SK-N-DZ (cell line): ENCODE results near the gene ZSWIM2. TPM values are rescaled to one million over a fixed set of nuclear protein-coding genes. Genes with fewer than 3 reads are reported as not detected.
"Not testable (repeated sequence)": the region's sequence is repeated elsewhere in the genome, so short reads cannot be mapped to it uniquely, and the experiment has no call there.

Experiments
- DNase-seq: peaks from one replicate; pipeline ENCODE4 v3.0.0-alpha.2; 2015; ENCODE audit warnings: low spot score
- polyA plus RNA-seq, 2 experiments: library from polyadenylated mRNA; depleted of rRNA; stranded (reverse); fragments of >200 nt; gene quantifications; 2 replicates each; pipeline ENCODE4 v1.2.3, GENCODE V29; 2014

Gene ZSWIM2
- polyA plus RNA-seq (2014; cell fraction: cytosol; rRNA removed), result 0.20 TPM in 1 of 2 replicates, not detected in the other
- 0.07 and 0.23 TPM in 2 replicates for polyA plus RNA-seq (2014; cell fraction: nucleus; rRNA removed)

DNA sequence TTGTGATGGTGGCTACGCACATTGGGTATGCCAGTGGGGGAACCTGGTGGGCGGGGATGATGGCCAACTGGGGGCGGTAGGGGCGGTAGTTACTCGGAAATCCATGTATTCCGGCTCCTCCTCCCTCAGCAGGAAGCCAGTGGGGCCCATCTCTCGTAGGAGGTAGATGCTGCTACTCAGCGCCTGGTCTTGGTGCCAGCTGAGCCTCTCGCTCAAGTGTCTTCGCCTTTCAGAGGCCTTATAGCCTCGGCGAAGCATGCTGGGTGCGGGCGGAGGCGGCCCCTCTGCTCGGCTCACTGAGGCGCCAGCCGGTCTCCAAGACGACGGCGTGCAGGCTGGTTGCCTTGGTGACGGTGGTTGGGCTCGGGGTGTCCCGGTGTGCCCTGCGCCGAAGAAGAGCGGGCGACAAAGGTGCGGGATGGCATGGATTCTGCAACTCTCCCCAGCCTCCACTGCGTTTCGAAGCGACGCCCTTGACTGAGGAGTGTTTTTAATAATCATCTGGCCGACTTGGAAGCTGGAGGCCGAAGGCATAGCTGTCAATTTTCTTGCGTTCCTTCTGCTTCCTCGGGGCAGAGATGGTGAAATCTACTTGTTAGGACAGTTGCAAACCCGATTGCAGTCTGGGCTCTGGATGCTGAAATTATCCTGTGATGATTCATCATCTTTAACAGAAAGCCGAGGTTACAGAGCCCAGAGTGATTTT is at the start of gene ZSWIM2:
TSS of gene ZSWIM2 (minus strand) at position 298 of the 706 bp plus-strand sequence. CDS start at position 258, 40 bp downstream.
- DNase-seq, result peak; percentile 86

DNA sequence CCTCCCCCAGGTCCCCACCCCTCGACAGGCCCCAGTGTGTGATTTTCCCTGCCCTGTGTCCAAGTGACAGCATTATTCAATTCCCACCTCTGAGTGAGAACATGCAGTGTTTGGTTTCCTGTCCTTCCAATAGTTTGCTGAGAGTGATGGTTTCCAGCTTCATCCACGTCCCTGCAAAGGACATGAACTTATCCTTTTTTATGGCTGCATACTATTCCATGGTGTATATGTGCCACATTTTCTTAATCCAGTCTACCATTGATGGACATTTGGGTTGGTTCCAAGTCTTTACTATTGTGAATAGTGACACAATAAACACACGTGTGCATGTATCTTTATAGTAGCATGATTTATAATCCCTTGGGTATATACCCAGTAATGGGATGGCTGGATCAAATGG is 47.2 kb upstream of the ZSWIM2 start:
- not testable (repeated sequence) for DNase-seq

DNA sequence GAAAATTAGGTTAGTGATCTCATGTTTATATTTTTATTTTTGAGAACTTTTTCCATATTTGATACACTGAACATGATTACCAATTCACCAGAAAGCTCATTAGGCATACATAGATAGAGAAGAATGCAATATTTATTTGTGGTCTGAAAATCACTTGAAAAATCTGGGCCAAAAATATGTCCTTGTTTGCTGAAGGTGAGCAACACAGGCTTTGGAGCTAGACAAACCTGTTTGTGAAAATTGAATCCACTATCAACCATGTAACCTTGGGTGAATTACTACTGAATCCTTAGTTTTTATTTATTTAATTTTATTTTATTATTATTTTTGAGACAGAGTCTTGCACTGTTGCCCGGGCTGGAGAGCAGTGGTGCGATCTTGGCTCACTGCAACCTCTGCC is 46.5 kb upstream of the ZSWIM2 start:
- DNase-seq, result no peak

- DNase-seq, result no peak
Observed at GRCh38 chr2:186894478-186894877, 45.5 kb upstream of the ZSWIM2 start.

DNA sequence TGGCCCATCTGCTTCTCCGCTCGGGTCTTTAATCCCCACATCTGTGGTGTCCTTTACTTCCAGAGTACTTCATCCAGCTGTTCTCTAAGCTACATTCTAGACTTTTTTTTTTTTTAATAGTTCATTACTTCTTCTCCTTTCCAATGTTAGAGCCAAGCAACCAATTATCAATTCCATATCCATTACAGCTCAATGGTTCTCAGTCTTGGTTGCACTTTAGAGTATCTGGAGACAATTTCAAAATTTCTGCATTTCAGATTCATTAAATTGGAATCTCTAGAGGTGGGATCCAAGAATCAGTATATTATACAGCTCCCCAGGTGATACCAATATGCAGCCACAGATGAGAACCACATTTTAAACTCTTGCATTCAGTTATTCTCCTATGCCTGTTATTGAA is 43.9 kb upstream of the ZSWIM2 start:
- DNase-seq, result no peak

- no peak for DNase-seq
Observed at GRCh38 chr2:186891185-186891621, 42.2 kb upstream of the ZSWIM2 start.

DNA sequence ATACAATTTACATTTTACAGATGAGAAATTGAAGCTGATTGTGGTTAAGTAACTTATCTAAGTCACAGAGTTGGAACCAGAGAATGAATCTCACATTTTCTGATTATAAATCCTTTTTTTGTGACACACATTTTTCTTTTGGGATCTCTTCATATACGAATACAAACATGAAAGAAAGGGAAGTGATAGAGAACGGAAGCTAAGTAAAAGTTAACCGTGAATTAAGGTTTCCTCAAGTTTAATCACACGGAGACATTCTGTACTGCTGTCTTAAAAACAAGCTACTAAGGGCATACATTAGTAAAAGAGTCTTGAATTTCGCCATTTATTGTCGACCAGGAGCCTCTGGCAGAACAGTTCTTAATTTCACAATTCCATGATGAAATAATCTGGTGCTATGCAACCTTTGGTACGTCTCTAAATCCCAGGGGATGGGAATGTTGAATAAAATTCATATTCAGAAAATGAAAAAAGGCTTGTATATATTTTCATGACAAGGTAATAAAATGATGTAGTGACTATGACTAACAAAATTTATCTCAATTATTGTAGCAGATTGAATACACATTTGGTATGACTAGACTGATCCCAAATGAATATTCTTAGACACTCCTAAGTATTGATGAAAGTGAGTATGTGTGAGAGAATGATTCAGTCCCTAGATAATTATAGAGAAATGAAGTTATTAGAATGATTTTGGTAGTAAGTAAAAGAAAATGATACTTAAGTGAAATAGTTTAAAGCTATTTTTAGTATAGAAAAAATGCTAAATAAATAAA is 40.3 kb upstream of the ZSWIM2 start:
- no peak for DNase-seq

DNA sequence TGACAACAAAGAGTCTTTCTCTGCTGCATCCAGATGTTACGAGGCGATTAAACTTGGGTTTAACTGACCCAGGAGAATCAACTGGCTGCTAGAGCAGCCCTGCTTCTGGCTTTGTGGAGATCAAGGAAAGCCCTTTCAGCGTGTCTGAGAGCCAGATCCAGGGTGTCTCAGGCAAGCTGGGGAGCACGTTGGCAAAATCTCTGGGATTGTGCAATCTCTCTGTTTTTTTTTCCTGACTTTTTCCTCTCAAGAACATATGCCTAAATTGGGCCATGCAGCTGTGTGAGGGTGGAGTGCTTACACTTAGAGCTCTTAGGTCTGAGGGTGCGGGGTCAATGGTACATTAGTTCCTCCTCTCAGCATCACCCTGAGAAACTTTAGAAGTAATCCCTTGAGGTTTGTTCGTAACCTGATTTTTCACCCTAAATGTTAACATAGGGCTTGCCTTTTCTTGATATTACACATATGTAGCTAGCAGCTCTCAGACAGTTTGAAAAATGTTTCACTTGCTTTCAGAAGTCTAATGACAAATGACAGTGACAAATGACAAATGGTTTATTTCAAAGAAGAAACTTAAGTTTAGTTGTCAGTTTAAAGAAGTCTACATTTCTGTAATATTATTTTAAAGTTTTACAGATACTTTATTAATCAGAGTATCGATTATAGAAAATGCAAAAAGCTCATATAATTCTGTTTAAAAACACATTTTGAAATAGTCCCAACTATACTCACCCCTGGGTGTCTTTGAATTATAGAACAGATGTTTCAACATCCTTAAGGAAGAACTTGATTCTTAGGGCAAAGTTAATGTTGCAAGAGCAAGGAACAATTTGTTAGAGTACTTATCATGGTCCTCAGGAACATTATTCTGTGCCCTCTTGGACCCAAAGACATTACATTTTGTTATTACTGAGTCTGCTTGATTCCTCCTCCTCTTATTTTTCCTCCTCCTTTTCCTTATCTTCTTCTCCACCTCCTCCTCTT is 38.4 kb upstream of the ZSWIM2 start:
- no peak for DNase-seq

DNA sequence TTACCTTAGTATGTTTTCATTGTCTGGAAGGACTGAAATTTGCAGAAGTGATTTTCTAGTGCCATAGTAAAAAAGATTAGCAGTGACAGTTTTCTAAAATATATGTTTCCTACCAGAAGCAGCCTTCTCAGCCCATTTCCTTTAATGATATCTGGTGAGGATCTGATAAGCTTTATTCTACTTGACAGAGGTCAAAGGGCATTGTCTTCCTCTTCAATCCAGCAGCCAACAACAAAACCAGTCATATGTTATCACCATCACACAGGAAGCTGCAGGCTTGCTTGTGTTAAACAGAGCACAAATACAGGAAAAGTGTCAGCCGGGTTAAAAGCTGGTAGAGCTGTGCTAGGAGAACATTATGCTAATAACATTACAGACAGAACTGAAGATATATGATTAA is 35.6 kb upstream of the ZSWIM2 start:
- peak; percentile 92 for DNase-seq

GRCh38 chr2:186883666-186884065 is 34.7 kb upstream of the ZSWIM2 start:
- no peak for DNase-seq

DNA sequence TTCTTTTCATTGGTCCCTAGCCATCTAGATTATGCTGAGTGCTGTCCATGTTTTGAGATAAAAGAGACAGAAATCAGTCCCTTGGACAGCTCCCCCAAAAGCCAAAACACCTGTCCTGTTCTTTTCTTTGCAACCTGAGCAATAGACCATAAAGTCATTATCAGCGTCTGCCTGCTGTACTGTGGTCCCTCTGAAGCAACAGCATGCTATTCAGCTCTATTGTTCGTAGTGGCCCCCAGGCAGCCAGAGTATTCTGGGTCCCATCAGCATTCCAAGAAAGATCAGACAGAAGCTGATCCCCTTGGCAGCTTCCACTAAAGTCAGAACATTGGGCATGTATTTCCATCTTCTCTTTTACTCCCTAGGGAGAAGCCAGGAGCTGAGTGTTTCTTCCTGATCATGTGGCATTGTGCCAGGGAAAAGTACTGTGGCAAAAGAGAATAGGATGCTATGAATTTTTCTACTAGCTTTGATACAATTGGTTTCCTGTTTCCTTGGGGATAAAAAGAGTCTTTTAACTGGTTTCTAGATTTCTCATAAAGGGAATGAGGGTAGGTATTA is 33.6 kb upstream of the ZSWIM2 start:
- DNase-seq, result peak; percentile 4

DNA sequence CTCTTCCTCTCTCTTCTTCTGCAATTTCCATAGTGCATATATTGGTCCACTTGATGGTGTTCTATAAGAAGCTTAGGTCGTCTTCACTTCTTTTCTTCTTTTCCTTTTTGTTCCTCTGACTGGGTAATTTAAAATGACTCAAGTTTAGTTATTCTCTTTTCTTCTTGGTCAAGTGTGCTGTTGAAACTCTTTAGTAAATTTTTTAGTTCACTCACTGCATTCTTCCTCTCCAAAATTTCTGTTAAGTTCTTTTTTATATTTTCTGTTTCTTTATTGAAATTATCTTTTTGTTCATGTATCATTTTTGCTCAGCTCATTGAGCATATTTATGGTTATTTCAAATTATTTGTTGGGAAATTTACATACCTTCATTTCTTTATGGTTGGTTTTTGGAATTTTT is 32.7 kb upstream of the ZSWIM2 start:
- no peak for DNase-seq

- no peak for DNase-seq
Observed at GRCh38 chr2:186879312-186879711, 30.3 kb upstream of the ZSWIM2 start.

- no peak for DNase-seq
Observed at GRCh38 chr2:186874713-186875112, 25.7 kb upstream of the ZSWIM2 start.

DNA sequence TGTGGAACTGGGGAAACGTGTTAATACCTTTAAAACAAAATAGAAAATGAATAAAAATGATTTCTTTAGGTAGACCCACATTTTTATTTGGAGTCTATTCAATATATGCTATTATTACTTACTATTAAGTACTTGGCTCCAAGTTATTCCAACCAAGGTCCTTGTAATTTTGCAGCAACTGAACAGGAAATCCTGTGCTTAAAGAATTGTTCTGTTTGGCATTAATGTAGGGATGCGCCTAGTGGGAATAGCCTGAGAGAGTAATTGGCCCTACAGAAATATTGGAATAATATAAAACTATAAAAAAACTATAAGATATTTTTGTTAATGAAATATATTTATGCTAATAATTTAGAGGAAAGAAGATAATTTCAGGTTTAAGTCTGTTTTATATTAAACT is 22.9 kb upstream of the ZSWIM2 start:
- no peak for DNase-seq

DNA sequence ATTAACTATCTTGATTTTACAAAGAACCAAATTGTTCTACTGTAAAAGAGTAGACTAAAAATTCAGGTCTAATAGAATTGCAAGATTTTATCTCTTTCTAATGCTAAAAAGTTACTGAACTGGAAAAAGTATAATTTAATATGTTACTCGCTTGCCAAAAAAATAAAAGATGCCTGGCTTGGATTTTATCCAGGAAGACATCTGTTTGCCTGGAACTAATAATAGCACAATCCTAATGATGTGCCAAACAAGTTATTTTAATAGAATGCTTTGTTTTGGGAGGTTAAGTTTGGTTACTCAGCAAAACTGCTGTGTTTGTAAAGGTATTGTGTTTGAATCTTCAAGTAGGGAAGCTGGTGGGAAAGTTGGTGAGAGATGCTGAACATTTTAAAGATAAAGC is 19.4 kb upstream of the ZSWIM2 start:
- DNase-seq, result no peak

GRCh38 chr2:186862869-186863709 is 14.1 kb upstream of the ZSWIM2 start:
- peak; percentile 29 for DNase-seq

GRCh38 chr2:186855216-186855615 is 6.2 kb upstream of the ZSWIM2 start:
- DNase-seq, result no peak

GRCh38 chr2:186853951-186854350 is 5.0 kb upstream of the ZSWIM2 start:
- no peak for DNase-seq

GRCh38 chr2:186852508-186852907 is 3.5 kb upstream of the ZSWIM2 start:
- no peak for DNase-seq
